NOMO-1 treated with dmso at 0.1 percent for 144 hours (cell line): Measurements from ENCODE around the gene CNOT1.
"Not testable (repeated sequence)": the region's sequence is repeated elsewhere in the genome, so short reads cannot be mapped to it uniquely, and the experiment has no call there.

Experiments used
- DNase-seq: peaks from one replicate; lab custom pipeline; 2025; ENCODE audit not compliant: unreplicated experiment; lab: John Stamatoyannopoulos, UW

The CNOT1 gene

GRCh38 chr16:58503863-58504688 is 125.5 kb downstream of the CNOT1 start:
- no peak for DNase-seq

- DNase-seq = no peak
These were observed 126.3 kb downstream of the CNOT1 start for GRCh38 chr16:58503166-58503862.

- no peak for DNase-seq
These were observed 127.3 kb downstream of the CNOT1 start for GRCh38 chr16:58502217-58502921.

GRCh38 chr16:58501242-58502131 is 128.1 kb downstream of the CNOT1 start:
- no peak for DNase-seq

- no peak for DNase-seq
These were observed 129.0 kb downstream of the CNOT1 start for GRCh38 chr16:58500430-58501241.

- no peak for DNase-seq
These were observed 129.8 kb downstream of the CNOT1 start, which contains the start of gene NDRG4 for GRCh38 chr16:58499615-58500351. TSS of gene NDRG4 (plus strand) at chr16:58500143. CDS start at chr16:58500249, 106 bp downstream.

- DNase-seq = no peak
These were observed 130.5 kb downstream of the CNOT1 start for GRCh38 chr16:58499092-58499511.

GRCh38 chr16:58498341-58499091 is 131.1 kb downstream of the CNOT1 start:
- no peak for DNase-seq

GRCh38 chr16:58497935-58498334 is 131.7 kb downstream of the CNOT1 start:
- no peak for DNase-seq

GRCh38 chr16:58497468-58497867 is 132.2 kb downstream of the CNOT1 start:
- no peak for DNase-seq

- DNase-seq = no peak
These were observed 133.9 kb downstream of the CNOT1 start for GRCh38 chr16:58495521-58496331.

GRCh38 chr16:58494981-58495520 is 134.6 kb downstream of the CNOT1 start:
- DNase-seq = peak; percentile 6

- no peak for DNase-seq
These were observed 135.7 kb downstream of the CNOT1 start for GRCh38 chr16:58493756-58494431.

- DNase-seq = no peak
These were observed 136.9 kb downstream of the CNOT1 start for GRCh38 chr16:58492735-58493134.

- no peak for DNase-seq
These were observed 137.6 kb downstream of the CNOT1 start for GRCh38 chr16:58492066-58492465.

GRCh38 chr16:58490539-58490938 is 139.1 kb downstream of the CNOT1 start:
- not testable (repeated sequence) for DNase-seq

GRCh38 chr16:58490065-58490464 is 139.6 kb downstream of the CNOT1 start:
- no peak for DNase-seq
